Measurements from ENCODE around the gene CPHXL2. TPM values are rescaled to one million over a fixed set of nuclear protein-coding genes. Genes with fewer than 3 reads are reported as not detected.

Gene CPHXL2
- total RNA-seq, 2 experiments from 2014 or later = not detected

DNA sequence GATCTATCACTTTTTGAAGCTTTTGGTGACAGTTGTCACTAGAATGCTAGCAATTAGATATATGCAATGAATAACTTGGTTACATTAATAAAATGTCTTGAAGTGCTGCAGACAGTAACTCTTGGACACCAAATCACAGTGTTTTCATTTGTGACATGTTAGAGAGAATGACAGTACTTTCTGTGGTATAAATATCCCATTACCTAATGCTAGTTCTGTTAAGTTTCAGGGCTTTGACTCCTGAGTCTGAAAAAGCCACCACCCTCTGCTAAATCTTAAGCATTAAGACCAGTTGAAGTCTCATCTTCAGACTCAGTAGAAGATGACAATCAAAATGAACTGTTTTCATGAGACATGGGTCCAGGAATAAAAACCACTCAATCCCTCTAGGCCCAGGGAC is 10.6 kb upstream of the CPHXL2 start:
- Mint-ChIP-seq H3K36me3 (ENCODE audit: low read depth) (no peaks in the 10 kb centered on the region), H3K4me3 (no peak overlapping the region), H3K4me1 (ENCODE audit: low read depth) (no peaks in the 10 kb centered on the region), H3K9me3 (no peaks in the 10 kb centered on the region), H3K27ac (no peak overlapping the region), H3K27me3 (no peaks in the 10 kb centered on the region)
- DNase-seq = no peak
- CTCF ChIA-PET = no interaction called here
- TF ChIP-seq, protein P1, sequence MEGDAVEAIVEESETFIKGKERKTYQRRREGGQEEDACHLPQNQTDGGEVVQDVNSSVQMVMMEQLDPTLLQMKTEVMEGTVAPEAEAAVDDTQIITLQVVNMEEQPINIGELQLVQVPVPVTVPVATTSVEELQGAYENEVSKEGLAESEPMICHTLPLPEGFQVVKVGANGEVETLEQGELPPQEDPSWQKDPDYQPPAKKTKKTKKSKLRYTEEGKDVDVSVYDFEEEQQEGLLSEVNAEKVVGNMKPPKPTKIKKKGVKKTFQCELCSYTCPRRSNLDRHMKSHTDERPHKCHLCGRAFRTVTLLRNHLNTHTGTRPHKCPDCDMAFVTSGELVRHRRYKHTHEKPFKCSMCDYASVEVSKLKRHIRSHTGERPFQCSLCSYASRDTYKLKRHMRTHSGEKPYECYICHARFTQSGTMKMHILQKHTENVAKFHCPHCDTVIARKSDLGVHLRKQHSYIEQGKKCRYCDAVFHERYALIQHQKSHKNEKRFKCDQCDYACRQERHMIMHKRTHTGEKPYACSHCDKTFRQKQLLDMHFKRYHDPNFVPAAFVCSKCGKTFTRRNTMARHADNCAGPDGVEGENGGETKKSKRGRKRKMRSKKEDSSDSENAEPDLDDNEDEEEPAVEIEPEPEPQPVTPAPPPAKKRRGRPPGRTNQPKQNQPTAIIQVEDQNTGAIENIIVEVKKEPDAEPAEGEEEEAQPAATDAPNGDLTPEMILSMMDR (IDR thresholded peaks at IDR 0.05) = no peak
- no peak for ATAC-seq
- intact Hi-C loops (cut with micrococcal nuclease) = no loop called here
- POLR2A ChIA-PET = no interaction called here

- no peaks in the 10 kb centered on the region for H3K27me3 Mint-ChIP-seq
- ATAC-seq (no peak), DNase-seq (no peak)
- TF ChIP-seq, protein P1 (IDR thresholded peaks at IDR 0.05) = no peak
- ChIA-PET CTCF (no interaction called here), POLR2A (no interaction called here)
- no peak overlapping the region for H3K4me3 Mint-ChIP-seq
- H3K36me3 Mint-ChIP-seq (ENCODE audit: low read depth) = no peaks in the 10 kb centered on the region
- no peaks in the 10 kb centered on the region for H3K9me3 Mint-ChIP-seq
- H3K27ac Mint-ChIP-seq = no peak overlapping the region
- intact Hi-C loops (cut with micrococcal nuclease) = no loop called here
- no peaks in the 10 kb centered on the region for H3K4me1 Mint-ChIP-seq (ENCODE audit: low read depth)
These were observed 5.5 kb upstream of the CPHXL2 start for GRCh38 chr16:75682308-75682707.

GRCh38 chr16:75679366-75679765 is 2.6 kb upstream of the CPHXL2 start:
- CTCF ChIA-PET = no interaction called here
- Mint-ChIP-seq H3K36me3 (ENCODE audit: low read depth) (no peaks in the 10 kb centered on the region), H3K9me3 (no peaks in the 10 kb centered on the region), H3K4me1 (ENCODE audit: low read depth) (no peaks in the 10 kb centered on the region), H3K27ac (no peak overlapping the region), H3K4me3 (no peak overlapping the region), H3K27me3 (no peaks in the 10 kb centered on the region)
- intact Hi-C loops (cut with micrococcal nuclease) = no loop called here
- TF ChIP-seq, protein P1 (IDR thresholded peaks at IDR 0.05) = no peak
- POLR2A ChIA-PET = no interaction called here
- DNase-seq (no peak), ATAC-seq (no peak)

GRCh38 chr16:75667503-75667902 is 9.3 kb downstream of the CPHXL2 start:
- DNase-seq (no peak), ATAC-seq (no peak)
- H3K27me3 Mint-ChIP-seq = no peaks in the 10 kb centered on the region
- H3K36me3 Mint-ChIP-seq (ENCODE audit: low read depth) = no peaks in the 10 kb centered on the region
- TF ChIP-seq, protein P1 (IDR thresholded peaks at IDR 0.05) = no peak
- CTCF ChIA-PET = no interaction called here
- intact Hi-C loops (cut with micrococcal nuclease) = no loop called here
- POLR2A ChIA-PET = no interaction called here
- H3K27ac Mint-ChIP-seq = no peak overlapping the region
- no peaks in the 10 kb centered on the region for H3K4me1 Mint-ChIP-seq (ENCODE audit: low read depth)
- H3K9me3 Mint-ChIP-seq = no peaks in the 10 kb centered on the region
- no peak overlapping the region for H3K4me3 Mint-ChIP-seq

GRCh38 chr16:75660726-75661302 is 16.0 kb downstream of the CPHXL2 start:
- Mint-ChIP-seq H3K36me3 (ENCODE audit: low read depth) (peaks cover 24% of the 10 kb centered on the region), H3K27ac (no peak overlapping the region), H3K9me3 (no peaks in the 10 kb centered on the region), H3K4me3 (no peak overlapping the region), H3K27me3 (no peaks in the 10 kb centered on the region), H3K4me1 (ENCODE audit: low read depth) (peaks cover 2% of the 10 kb centered on the region)
- intact Hi-C loops (cut with micrococcal nuclease) = no loop called here
- DNase-seq (no peak), ATAC-seq (no peak)
- TF ChIP-seq, protein P1 (IDR thresholded peaks at IDR 0.05) = no peak
- CTCF ChIA-PET = no interaction called here
- POLR2A ChIA-PET = interaction anchor here (4.1 kb wide), 1 partner anchor 13 kb away, joined by 22 read pairs; the partner anchor contains the start of genes KARS1 and TERF2IP
